Retinal pigment epithelial cell (primary cell): ENCODE data around the gene FRMD4B.

Experiments
- DNase-seq: peaks from one replicate; pipeline ENCODE4 v3.0.0-alpha.2; 2010; ENCODE audit warnings: low read depth
- H3K4me3 ChIP-seq: 2 replicates; pipeline ENCODE4 v1.5.1; 2011; ENCODE audit warnings: mild to moderate bottlenecking, low read length, control low read depth, moderate library complexity
- CTCF ChIP-seq: conservative IDR thresholded peaks from 2 replicates; pipeline ENCODE4 v1.5.1; 2011; ENCODE audit warnings: low read depth, low read length, control low read depth, inconsistent platforms

The FRMD4B gene

GRCh38 chr3:69130689-69131088 lies 255.2 kb downstream of the FRMD4B start:
- no peak for TF ChIP-seq CTCF
- DNase-seq = no peak

GRCh38 chr3:69129531-69129930 lies 256.4 kb downstream of the FRMD4B start:
- H3K4me3 ChIP-seq = no peak overlapping the region
- no peak for TF ChIP-seq CTCF
- DNase-seq = no peak

More at GRCh38 chr3:69130689-69131088, 255.2 kb downstream of the FRMD4B start:
- no peak overlapping the region for H3K4me3 ChIP-seq

- H3K4me3 ChIP-seq = no peak overlapping the region
- no peak for TF ChIP-seq CTCF
- no peak for DNase-seq
Measured at GRCh38 chr3:69128509-69128908, 257.4 kb downstream of the FRMD4B start.

GRCh38 chr3:69126999-69127398 lies 258.9 kb downstream of the FRMD4B start:
- TF ChIP-seq CTCF = no peak
- DNase-seq = no peak
- H3K4me3 ChIP-seq = no peak overlapping the region

GRCh38 chr3:69126216-69126615 lies 259.7 kb downstream of the FRMD4B start:
- no peak overlapping the region for H3K4me3 ChIP-seq
- no peak for DNase-seq
- TF ChIP-seq CTCF = no peak

GRCh38 chr3:69122403-69122802 lies 263.5 kb downstream of the FRMD4B start, which contains the start of gene LMOD3:
TSS of gene LMOD3 (minus strand) at chr3:69122595. CDS start at chr3:69122386, 209 bp downstream.
- no peak within 1 kb of the TSS for H3K4me3 ChIP-seq
- no peak for DNase-seq
- TF ChIP-seq CTCF = no peak

GRCh38 chr3:69121950-69122349 lies 263.9 kb downstream of the FRMD4B start:
- no peak for DNase-seq
- no peak for TF ChIP-seq CTCF
- no peak overlapping the region for H3K4me3 ChIP-seq
